Measurements from ENCODE around the gene GRM8. TPM values are rescaled to one million over a fixed set of nuclear protein-coding genes. Genes with fewer than 3 reads are reported as not detected.

Gene GRM8
- total RNA-seq, 1 donor from 2014 or later, result not detected

GRCh38 chr7:127119517-127119916 lies 133.2 kb downstream of the GRM8 start:
- Histone ChIP-seq H3K27ac (no peak overlapping the region), H3K4me3 (no peak overlapping the region), H3K27me3 (no peaks in the 10 kb centered on the region), H3K9me3 (no peaks in the 10 kb centered on the region), H3K4me1 (no peaks in the 10 kb centered on the region), H3K36me3 (no peaks in the 10 kb centered on the region)
- no peak for DNase-seq
- ATAC-seq, result no peak
- intact Hi-C loops (cut with DNase I), result no loop called here
- no peak for TF ChIP-seq CTCF (IDR thresholded peaks at IDR 0.05)

GRCh38 chr7:127114742-127115265 lies 137.9 kb downstream of the GRM8 start:
- Histone ChIP-seq H3K27me3 (no peaks in the 10 kb centered on the region), H3K4me1 (no peaks in the 10 kb centered on the region), H3K27ac (no peak overlapping the region), H3K36me3 (no peaks in the 10 kb centered on the region), H3K4me3 (no peak overlapping the region), H3K9me3 (no peaks in the 10 kb centered on the region)
- ATAC-seq (no peak), DNase-seq (no peak)
- TF ChIP-seq CTCF (IDR thresholded peaks at IDR 0.05), result no peak
- intact Hi-C loops (cut with DNase I), result no loop called here

- peak; percentile 81 for ATAC-seq
- H3K36me3 ChIP-seq, result no peaks in the 10 kb centered on the region
- H3K4me1 ChIP-seq, result no peaks in the 10 kb centered on the region
- intact Hi-C loops (cut with DNase I), result no loop called here
- no peak overlapping the region for H3K27ac ChIP-seq
- no peaks in the 10 kb centered on the region for H3K9me3 ChIP-seq
- no peak overlapping the region for H3K4me3 ChIP-seq
- TF ChIP-seq CTCF (IDR thresholded peaks at IDR 0.05), result peak; percentile 38
- DNase-seq, result no peak
- no peaks in the 10 kb centered on the region for H3K27me3 ChIP-seq
Measured at GRCh38 chr7:127107601-127108007, 145.1 kb downstream of the GRM8 start.

GRCh38 chr7:127093340-127093739 lies 159.4 kb downstream of the GRM8 start:
- DNase-seq, result no peak
- TF ChIP-seq CTCF (IDR thresholded peaks at IDR 0.05), result no peak
- Histone ChIP-seq H3K36me3 (no peaks in the 10 kb centered on the region), H3K27ac (no peak overlapping the region), H3K27me3 (no peaks in the 10 kb centered on the region), H3K4me3 (no peak overlapping the region), H3K9me3 (no peaks in the 10 kb centered on the region), H3K4me1 (no peaks in the 10 kb centered on the region)
- no peak for ATAC-seq
- intact Hi-C loops (cut with DNase I), result no loop called here

GRCh38 chr7:127091620-127092019 lies 161.1 kb downstream of the GRM8 start:
- no peak for ATAC-seq

More at GRCh38 chr7:127091620-127092019, 161.1 kb downstream of the GRM8 start:
- TF ChIP-seq CTCF (IDR thresholded peaks at IDR 0.05), result no peak
- no peak for DNase-seq
- intact Hi-C loops (cut with DNase I), result no loop called here
- no peaks in the 10 kb centered on the region for H3K36me3 ChIP-seq
- H3K9me3 ChIP-seq, result no peaks in the 10 kb centered on the region
- H3K27ac ChIP-seq, result no peak overlapping the region
- H3K4me3 ChIP-seq, result no peak overlapping the region
- no peaks in the 10 kb centered on the region for H3K4me1 ChIP-seq
- H3K27me3 ChIP-seq, result no peaks in the 10 kb centered on the region

Measured in upper lobe of right lung (tissue), 1 donor.